ENCODE measurements around the gene DGCR6L. TPM values are rescaled to one million over a fixed set of nuclear protein-coding genes. Genes with fewer than 3 reads are reported as not detected.

Gene DGCR6L
- total and polyA plus RNA-seq, 2 of the 4 experiments (the other 2 are of a cell fraction): 65.4 to 80.4 TPM

- no peak overlapping the region for H3K4ac ChIP-seq (ENCODE audit: low read depth, low read length)
- no peak overlapping the region for H3K56ac ChIP-seq (ENCODE audit: extremely low read depth, insufficient read depth, low read length)
- H3K4me2 ChIP-seq (ENCODE audit: low read depth, low read length): no peak overlapping the region
- no peak overlapping the region for H3K9ac ChIP-seq (ENCODE audit: low read depth, low read length)
- H3K4me3 ChIP-seq (ENCODE audit: insufficient read depth, low read depth, low read length): no peak overlapping the region
- no peak overlapping the region for H4K91ac ChIP-seq (ENCODE audit: insufficient read depth, low read depth, low read length)
- CTCF ChIA-PET: no interaction called here
- no peak overlapping the region for H2AK9ac ChIP-seq (replicated peaks; ENCODE audit: low read depth, low read length, poor library complexity)
- no peaks in the 10 kb centered on the region for H3K9me3 ChIP-seq (ENCODE audit: control insufficient read depth, insufficient read depth, low read length)
- no peak overlapping the region for H3K14ac ChIP-seq (replicated peaks; ENCODE audit: low read depth, low read length)
- 100% methylated on average over 5 of the region's 13 CpGs; no CpG with 5 or more reads in 1 of the 2 experiments for WGBS, 2 experiments (ENCODE audit: extremely low coverage in 2 of 2, insufficient read length in 1 of 2)
- H4K8ac ChIP-seq (ENCODE audit: low read depth in 2 of 2, low read length in 2 of 2): no peak overlapping the region
- dilution Hi-C loops (cut with HindIII; ENCODE audit: low sequenced_read_pairs, unreplicated experiment) (no loop called here), in situ Hi-C loops (cut with MboI; ENCODE audit: low sequenced_read_pairs) (loop anchor here (5.0 kb wide), 1 partner anchor 104 kb away; no protein-coding TSS in a partner anchor), intact Hi-C loops (cut with micrococcal nuclease) (no loop called here)
- no peak overlapping the region for H2BK20ac ChIP-seq (ENCODE audit: low read depth, low read length)
- no peak overlapping the region for H3K27ac ChIP-seq (ENCODE audit: insufficient read depth, low read length)
- DNase-seq: no peak
- TF ChIP-seq CHD1 (IDR thresholded peaks at IDR 0.05; ENCODE audit: low read depth, low read length): no peak
- no peak for TF ChIP-seq RFX5 (IDR thresholded peaks at IDR 0.05; ENCODE audit: low read depth, low read length)
- TF ChIP-seq RCOR1 (IDR thresholded peaks at IDR 0.05; ENCODE audit: insufficient replicate concordance, low read length): no peak
- TF ChIP-seq BHLHE40 (IDR thresholded peaks at IDR 0.05; ENCODE audit: low read depth, low read length): no peak
- no peak for TF ChIP-seq MAFK (IDR thresholded peaks at IDR 0.05; ENCODE audit: low read depth, low read length)
- no peak for TF ChIP-seq MXI1 (IDR thresholded peaks at IDR 0.05; ENCODE audit: borderline replicate concordance, low read depth, low read length)
- TF ChIP-seq USF2 (IDR thresholded peaks at IDR 0.05; ENCODE audit: low read depth, low read length): no peak
- no peak for TF ChIP-seq CEBPB (IDR thresholded peaks at IDR 0.05; ENCODE audit: low read depth, low read length)
- TF ChIP-seq CTCF (conservative IDR thresholded peaks at IDR 0.05; ENCODE audit: low read depth, low read length): no peak
- no peak for TF ChIP-seq MAZ (IDR thresholded peaks at IDR 0.05; ENCODE audit: borderline replicate concordance, low read depth, low read length)
- TF ChIP-seq SMC3 (IDR thresholded peaks at IDR 0.05; ENCODE audit: low read depth, low read length): no peak
- H2BK15ac ChIP-seq (ENCODE audit: low read depth, low read length): no peak overlapping the region
- no peaks in the 10 kb centered on the region for H4K20me1 ChIP-seq (ENCODE audit: insufficient read depth, low read length)
- no peak overlapping the region for H2BK120ac ChIP-seq (ENCODE audit: low read depth, low read length)
- H3K9me1 ChIP-seq (ENCODE audit: insufficient read depth, low read length): no peaks in the 10 kb centered on the region
- no peak overlapping the region for H4K5ac ChIP-seq (ENCODE audit: low read depth, low read length)
- H2BK5ac ChIP-seq (ENCODE audit: low read depth, low read length, poor library complexity, severe bottlenecking): no peak overlapping the region
- H3K36me3 ChIP-seq (ENCODE audit: control insufficient read depth, insufficient read depth, low read length): no peaks in the 10 kb centered on the region
- POLR2A ChIA-PET (ENCODE audit: unreplicated experiment): no interaction called here
- BruUV-seq (replicated peaks): no TSS peak
- H3K4me1 ChIP-seq (ENCODE audit: control insufficient read depth, insufficient read depth, low read length): no peaks in the 10 kb centered on the region
- H3K79me1 ChIP-seq (ENCODE audit: low read depth in 1 of 2, low read length in 2 of 2): no peaks in the 10 kb centered on the region
- no peak for ATAC-seq (ENCODE audit: low read depth)
- H3K18ac ChIP-seq (ENCODE audit: low read depth, low read length): no peak overlapping the region
- H3K27me3 ChIP-seq (ENCODE audit: control insufficient read depth, insufficient read depth, low read length): peaks cover 8% of the 10 kb centered on the region; the same call in 1 of the 2 replicates
- H3K23ac ChIP-seq (ENCODE audit: low read depth, low read length): no peak overlapping the region
- H2AK5ac ChIP-seq (ENCODE audit: low read depth, low read length): no peak overlapping the region
- H2AFZ ChIP-seq (replicated peaks; ENCODE audit: low read length, poor library complexity): no peak overlapping the region
These were observed 44.0 kb downstream of the DGCR6L start for GRCh38 chr22:20275836-20276235.
